OCI-LY3 (cell line): ENCODE data around the gene GPBP1.

ENCODE experiments used
- CTCF ChIP-seq: fragments of 200-600, 300-600 bp; sonication (generic); IDR thresholded peaks from 2 replicates; pipeline ENCODE4 v1.5.1; 2014; ENCODE audit warnings: antibody characterized with exemption, low read length, low read depth
- EZH2phosphoT487 ChIP-seq: fragments of 200-600 bp; shearing (Covaris generic); IDR thresholded peaks from 2 replicates; pipeline ENCODE4 v1.6.1; 2018; ENCODE audit warnings: antibody characterized with exemption, mixed run types, low read depth

DNA sequence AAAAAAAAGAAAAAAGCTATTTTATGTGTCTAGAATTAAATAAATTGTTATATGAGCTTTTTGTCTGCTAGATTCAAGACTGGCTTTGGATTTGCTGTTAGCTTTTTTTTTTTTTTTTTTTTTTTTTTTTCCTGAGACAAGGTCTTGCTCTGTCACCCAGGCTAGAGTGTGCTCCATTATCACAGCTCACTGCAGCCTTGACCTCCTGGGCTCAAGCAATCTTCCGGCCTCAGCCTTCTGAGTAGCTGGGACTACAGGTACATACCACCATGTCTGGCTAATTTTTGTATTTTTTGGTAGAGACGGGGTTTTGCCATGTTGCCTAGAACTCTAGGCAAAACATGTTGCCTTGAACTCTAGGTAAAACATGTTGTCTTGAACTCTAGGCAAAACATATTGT, 16.7 kb downstream of the GPBP1 start:
- TF ChIP-seq CTCF (no peak), EZH2phosphoT487 (no peak)
